H9 (cell line): ENCODE data around the gene UVRAG. TPM values are rescaled to one million over a fixed set of nuclear protein-coding genes. Genes with fewer than 3 reads are reported as not detected.

Source experiments
- DNase-seq: peaks from one replicate; pipeline ENCODE4 v3.0.0-alpha.2; 2017
- H2AFZ ChIP-seq: one replicate; pipeline ENCODE4 v1.6.1; 2013; ENCODE audit warnings: mild to moderate bottlenecking, low read length, control low read depth, moderate library complexity
- H2AK5ac ChIP-seq: 2 replicates; pipeline ENCODE4 v1.6.1; 2013; ENCODE audit warnings: low read length, control low read depth, mixed read lengths; ENCODE audit not compliant: insufficient read length
- H2BK120ac ChIP-seq: one replicate; pipeline ENCODE4 v1.6.1; 2013; ENCODE audit warnings: low read depth, mild to moderate bottlenecking, low read length, control low read depth, inconsistent platforms; ENCODE audit not compliant: poor library complexity, severe bottlenecking
- H2BK12ac ChIP-seq: 2 replicates; pipeline ENCODE4 v1.6.1; 2013; ENCODE audit warnings: low read length, control low read depth, mixed read lengths, low read depth; ENCODE audit not compliant: insufficient read length
- H2BK15ac ChIP-seq: 2 replicates; pipeline ENCODE4 v1.6.1; 2013; ENCODE audit warnings: low read depth, low read length, control low read depth
- H2BK20ac ChIP-seq: one replicate; pipeline ENCODE4 v1.6.1; 2013; ENCODE audit warnings: low read depth, mild to moderate bottlenecking, low read length, control low read depth, inconsistent platforms; ENCODE audit not compliant: poor library complexity, severe bottlenecking
- H2BK5ac ChIP-seq: 2 replicates; pipeline ENCODE4 v1.6.1; 2013; ENCODE audit warnings: low read length, control low read depth, mixed read lengths; ENCODE audit not compliant: insufficient read length
- H3K14ac ChIP-seq: 2 replicates; pipeline ENCODE4 v1.6.1; 2013; ENCODE audit warnings: low read length, control low read depth; ENCODE audit not compliant: insufficient read depth
- H3K18ac ChIP-seq: 2 replicates; pipeline ENCODE4 v1.6.1; 2013; ENCODE audit warnings: low read depth, mild to moderate bottlenecking, mixed read lengths, low read length, control low read depth; ENCODE audit not compliant: insufficient read length
- H3K23ac ChIP-seq: 2 replicates; pipeline ENCODE4 v1.6.1; 2013; ENCODE audit warnings: low read length, control low read depth, mixed read lengths, low read depth; ENCODE audit not compliant: insufficient read length
- H3K23me2 ChIP-seq: 2 replicates; pipeline ENCODE4 v1.6.1; 2013; ENCODE audit warnings: low read depth, mild to moderate bottlenecking, mixed read lengths, low read length, control low read depth; ENCODE audit not compliant: insufficient read length, poor library complexity, severe bottlenecking
- H3K27ac ChIP-seq: 2 replicates; pipeline ENCODE4 v1.5.1; 2013; ENCODE audit warnings: low read length, control low read depth, mixed read lengths, low read depth; ENCODE audit not compliant: insufficient read length
- H3K27me3 ChIP-seq: 2 replicates; pipeline ENCODE4 v1.6.1; 2013; ENCODE audit warnings: low read length, control low read depth, inconsistent platforms; ENCODE audit not compliant: insufficient read depth
- H3K4ac ChIP-seq: 2 replicates; pipeline ENCODE4 v1.6.1; 2013; ENCODE audit warnings: low read depth, mild to moderate bottlenecking, control low read depth, inconsistent platforms, low read length, moderate library complexity
- H3K4me1 ChIP-seq: 2 replicates; pipeline ENCODE4 v1.6.1; 2013; ENCODE audit warnings: low read length, control low read depth, inconsistent platforms; ENCODE audit not compliant: insufficient read depth
- H3K4me2 ChIP-seq: 2 replicates; pipeline ENCODE4 v1.6.1; 2013; ENCODE audit warnings: low read length, control low read depth, mixed read lengths; ENCODE audit not compliant: insufficient read length, insufficient read depth
- H3K56ac ChIP-seq: 2 replicates; pipeline ENCODE4 v1.6.1; 2013; ENCODE audit warnings: low read depth, mild to moderate bottlenecking, mixed read lengths, low read length, control low read depth; ENCODE audit not compliant: insufficient read length
- H3K79me1 ChIP-seq: 2 replicates; pipeline ENCODE4 v1.6.1; 2013; ENCODE audit warnings: low read depth, mild to moderate bottlenecking, moderate library complexity, low read length, control low read depth, inconsistent platforms; ENCODE audit not compliant: insufficient read depth, poor library complexity, severe bottlenecking
- H3K79me2 ChIP-seq: 2 replicates; pipeline ENCODE4 v1.6.1; 2013; ENCODE audit warnings: low read length, control low read depth, inconsistent platforms; ENCODE audit not compliant: insufficient read depth
- H3K9ac ChIP-seq: 2 replicates; pipeline ENCODE4 v1.6.1; 2013; ENCODE audit warnings: low read length, control low read depth, mixed read lengths; ENCODE audit not compliant: insufficient read length; ENCODE audit errors: extremely low read depth
- H3K9me3 ChIP-seq: one replicate; pipeline ENCODE4 v1.6.1; 2013; ENCODE audit warnings: low read depth, low read length, inconsistent platforms; ENCODE audit not compliant: control insufficient read depth
- H3T11ph ChIP-seq: one replicate; pipeline ENCODE4 v1.6.1; 2013; ENCODE audit warnings: mild to moderate bottlenecking, low read length, control low read depth, inconsistent platforms
- H4K20me1 ChIP-seq: one replicate; pipeline ENCODE4 v1.6.1; 2013; ENCODE audit not compliant: control insufficient read depth, insufficient read length, insufficient read depth
- H4K5ac ChIP-seq: 2 replicates; pipeline ENCODE4 v1.6.1; 2013; ENCODE audit warnings: low read depth, mild to moderate bottlenecking, mixed read lengths, low read length, control low read depth; ENCODE audit not compliant: insufficient read length
- H4K8ac ChIP-seq: replicated peaks from 2 replicates; pipeline ENCODE4 v1.6.1; 2013; ENCODE audit warnings: low read length, control low read depth, mixed read lengths, low read depth; ENCODE audit not compliant: insufficient read length
- H4K91ac ChIP-seq: 2 replicates; pipeline ENCODE4 v1.6.1; 2013; ENCODE audit warnings: low read depth, mild to moderate bottlenecking, moderate library complexity, mixed read lengths, low read length, control low read depth; ENCODE audit not compliant: insufficient read length
- H3K27ac Mint-ChIP-seq, 3 experiments: 2 replicates in 2 of 3; 3 replicates in 1 of 3; pipeline ENCODE4 v1.8.0; 2020 to 2021; ENCODE audit warnings: mixed read lengths in 3 of 3, mild to moderate bottlenecking in 1 of 3, moderate library complexity in 1 of 3
- H3K27me3 Mint-ChIP-seq: 2 replicates; pipeline ENCODE4 v1.8.0; 2021; ENCODE audit warnings: low read depth, mild to moderate bottlenecking, moderate library complexity, mixed read lengths
- H3K36me3 Mint-ChIP-seq, 3 experiments: 2 replicates in 2 of 3; 3 replicates in 1 of 3; pipeline ENCODE4 v1.8.0; 2020 to 2021; ENCODE audit warnings: low read depth in 3 of 3, mixed read lengths in 3 of 3; ENCODE audit not compliant: insufficient read depth in 1 of 3
- H3K4me1 Mint-ChIP-seq, 2 experiments: 2 replicates each; pipeline ENCODE4 v1.8.0; 2020; ENCODE audit warnings: mixed read lengths in 2 of 2
- H3K4me3 Mint-ChIP-seq, 2 experiments: 2 replicates in 1 of 2; 3 replicates in 1 of 2; pipeline ENCODE4 v1.8.0; 2020 to 2021; ENCODE audit warnings: mild to moderate bottlenecking in 2 of 2, mixed read lengths in 2 of 2, moderate library complexity in 1 of 2
- H3K9me3 Mint-ChIP-seq, 2 experiments: 2 replicates in 1 of 2; 3 replicates in 1 of 2; pipeline ENCODE4 v1.8.0; 2020; ENCODE audit warnings: mild to moderate bottlenecking in 2 of 2, mixed read lengths in 2 of 2, moderate library complexity in 1 of 2
- WGBS: extraction: QIAGEN DNeasy Blood & Tissue Kit; methylation state at CpG from one replicate; pipeline ENCODE4 v1.1.7; 2013; ENCODE audit warnings: missing lambda C conversion rate, low lambda C conversion rate, mixed read lengths; ENCODE audit not compliant: insufficient read length; ENCODE audit errors: extremely low coverage; 5-methylcytosine and 5-hydroxymethylcytosine counted together
- total RNA-seq: library from RNA; stranded (reverse); gene quantifications from 2 replicates; pipeline ENCODE4 v1.2.1, GENCODE V29; 2021
- TF ChIP-seq, protein P1 (sequence below): fragments of 200-600 bp; sonication (generic); conservative IDR thresholded peaks from 3 replicates; pipeline ENCODE4 v1.8.0; 2021; ENCODE audit warnings: antibody characterized with exemption, mild to moderate bottlenecking

UVRAG gene
- total RNA-seq, 1 experiment from 2014 or later = 18.5 TPM

DNA sequence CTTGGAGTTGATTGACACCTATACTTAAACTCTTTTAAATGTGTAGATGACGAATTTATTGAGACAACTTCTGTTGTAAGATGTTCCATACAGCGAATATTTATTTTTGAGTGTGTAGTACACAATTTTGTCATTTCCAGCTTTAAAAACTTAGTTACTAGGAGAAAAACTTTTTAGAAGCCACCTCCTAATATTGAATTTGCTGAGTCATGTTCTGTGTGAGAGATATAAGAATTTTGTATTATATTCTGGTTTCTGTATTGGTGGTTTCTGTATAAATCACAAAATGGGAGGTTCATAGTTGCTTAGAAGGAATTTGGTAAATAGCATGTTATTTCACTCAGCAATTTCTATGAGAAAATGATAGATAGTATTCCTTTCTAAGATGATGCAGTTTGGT, 220.0 kb downstream of the UVRAG start:
- H3K9ac ChIP-seq = no peak overlapping the region
- H2AK5ac ChIP-seq = no peak overlapping the region
- TF ChIP-seq, protein P1, sequence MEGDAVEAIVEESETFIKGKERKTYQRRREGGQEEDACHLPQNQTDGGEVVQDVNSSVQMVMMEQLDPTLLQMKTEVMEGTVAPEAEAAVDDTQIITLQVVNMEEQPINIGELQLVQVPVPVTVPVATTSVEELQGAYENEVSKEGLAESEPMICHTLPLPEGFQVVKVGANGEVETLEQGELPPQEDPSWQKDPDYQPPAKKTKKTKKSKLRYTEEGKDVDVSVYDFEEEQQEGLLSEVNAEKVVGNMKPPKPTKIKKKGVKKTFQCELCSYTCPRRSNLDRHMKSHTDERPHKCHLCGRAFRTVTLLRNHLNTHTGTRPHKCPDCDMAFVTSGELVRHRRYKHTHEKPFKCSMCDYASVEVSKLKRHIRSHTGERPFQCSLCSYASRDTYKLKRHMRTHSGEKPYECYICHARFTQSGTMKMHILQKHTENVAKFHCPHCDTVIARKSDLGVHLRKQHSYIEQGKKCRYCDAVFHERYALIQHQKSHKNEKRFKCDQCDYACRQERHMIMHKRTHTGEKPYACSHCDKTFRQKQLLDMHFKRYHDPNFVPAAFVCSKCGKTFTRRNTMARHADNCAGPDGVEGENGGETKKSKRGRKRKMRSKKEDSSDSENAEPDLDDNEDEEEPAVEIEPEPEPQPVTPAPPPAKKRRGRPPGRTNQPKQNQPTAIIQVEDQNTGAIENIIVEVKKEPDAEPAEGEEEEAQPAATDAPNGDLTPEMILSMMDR = no peak
- H3K4me2 ChIP-seq = no peak overlapping the region
- WGBS = no CpG with 5 or more reads among the region's 2 CpGs
- no peak for DNase-seq
- no peak overlapping the region for H3K56ac ChIP-seq
- H3K23ac ChIP-seq = no peak overlapping the region
- Mint-ChIP-seq H3K9me3 (no peaks in the 10 kb centered on the region), H3K27ac (no peak overlapping the region), H3K4me3 (no peak overlapping the region), H3K27me3 (no peaks in the 10 kb centered on the region), H3K4me1 (peaks cover 13% of the 10 kb centered on the region in 2 experiments), H3K36me3 (peaks cover 1 to 13% (median 8%) of the 10 kb centered on the region in 3 experiments; a peak in 6 of 7 replicates)
- H3K4ac ChIP-seq = no peak overlapping the region
- H3K27me3 ChIP-seq = no peaks in the 10 kb centered on the region
- no peak overlapping the region for H4K5ac ChIP-seq
- no peaks in the 10 kb centered on the region for H3K9me3 ChIP-seq
- no peaks in the 10 kb centered on the region for H3K79me1 ChIP-seq
- H2BK5ac ChIP-seq = no peak overlapping the region
- H2BK15ac ChIP-seq = no peak overlapping the region
- H4K8ac ChIP-seq = no peak overlapping the region
- no peaks in the 10 kb centered on the region for H3K23me2 ChIP-seq
- no peaks in the 10 kb centered on the region for H4K20me1 ChIP-seq
- no peak overlapping the region for H3T11ph ChIP-seq
- no peak overlapping the region for H2AFZ ChIP-seq
- no peak overlapping the region for H2BK12ac ChIP-seq
- H2BK120ac ChIP-seq = no peak overlapping the region
- H2BK20ac ChIP-seq = no peak overlapping the region
- no peak overlapping the region for H4K91ac ChIP-seq
- H3K4me1 ChIP-seq = peaks cover 2% of the 10 kb centered on the region; the same call in 1 of the 2 replicates
- H3K79me2 ChIP-seq = no peaks in the 10 kb centered on the region
- no peak overlapping the region for H3K18ac ChIP-seq
- H3K27ac ChIP-seq = no peak overlapping the region
- H3K14ac ChIP-seq = no peak overlapping the region
